GM21381 (cell line): ENCODE data around the gene PRKCQ.
"Not testable (repeated sequence)": the region's sequence is repeated elsewhere in the genome, so short reads cannot be mapped to it uniquely, and the experiment has no call there.

Source experiments
- ATAC-seq: cut with Tn5 transposase; IDR thresholded peaks from one replicate; pipeline ENCODE4 v1.9.1; 2021; ENCODE audit warnings: mild to moderate bottlenecking, moderate library complexity; ENCODE audit not compliant: unreplicated experiment

The PRKCQ gene

GRCh38 chr10:6597478-6597877 is 17.4 kb upstream of the PRKCQ start:
- no peak for ATAC-seq

- ATAC-seq: no peak
These were observed 15.4 kb upstream of the PRKCQ start for GRCh38 chr10:6595499-6595898.

GRCh38 chr10:6593241-6593671 is 13.2 kb upstream of the PRKCQ start:
- ATAC-seq: no peak

- no peak for ATAC-seq
These were observed 12.0 kb upstream of the PRKCQ start for GRCh38 chr10:6592080-6592479.

- ATAC-seq: no peak
These were observed 11.6 kb upstream of the PRKCQ start for GRCh38 chr10:6591668-6592067.

GRCh38 chr10:6590100-6590499 is 10.0 kb upstream of the PRKCQ start:
- ATAC-seq: no peak

GRCh38 chr10:6589287-6590094 is 9.4 kb upstream of the PRKCQ start:
- no peak for ATAC-seq

GRCh38 chr10:6588845-6589244 is 8.8 kb upstream of the PRKCQ start:
- ATAC-seq: no peak

- ATAC-seq: no peak
These were observed 8.0 kb upstream of the PRKCQ start for GRCh38 chr10:6588082-6588481.

GRCh38 chr10:6586501-6586900 is 6.4 kb upstream of the PRKCQ start:
- ATAC-seq: no peak

- ATAC-seq: no peak
These were observed 3.4 kb upstream of the PRKCQ start for GRCh38 chr10:6583447-6583846.

- ATAC-seq: not testable (repeated sequence)
These were observed 2.8 kb upstream of the PRKCQ start for GRCh38 chr10:6582913-6583312.

GRCh38 chr10:6582298-6582697 is 2.2 kb upstream of the PRKCQ start:
- ATAC-seq: no peak

GRCh38 chr10:6581778-6582228 is 1.7 kb upstream of the PRKCQ start:
- ATAC-seq: no peak

- ATAC-seq: not testable (repeated sequence)
These were observed 1.1 kb upstream of the PRKCQ start for GRCh38 chr10:6581223-6581622.

GRCh38 chr10:6580279-6581029 is 378 bp upstream of the PRKCQ start:
- peak; percentile 93 for ATAC-seq

GRCh38 chr10:6579183-6579903 is 733 bp downstream of the PRKCQ start:
- no peak for ATAC-seq

- no peak for ATAC-seq
These were observed 1.3 kb downstream of the PRKCQ start for GRCh38 chr10:6578795-6579182.

- ATAC-seq: no peak
These were observed 1.8 kb downstream of the PRKCQ start for GRCh38 chr10:6578251-6578771.

GRCh38 chr10:6576326-6576725 is 3.8 kb downstream of the PRKCQ start:
- no peak for ATAC-seq

GRCh38 chr10:6574664-6575176 is 5.4 kb downstream of the PRKCQ start:
- ATAC-seq: no peak
